H9 (cell line): ENCODE data around the gene SLC30A3. TPM values are rescaled to one million over a fixed set of nuclear protein-coding genes. Genes with fewer than 3 reads are reported as not detected.

Source experiments
- DNase-seq: peaks from one replicate; pipeline ENCODE4 v3.0.0-alpha.2; 2017
- H2AFZ ChIP-seq: one replicate; pipeline ENCODE4 v1.6.1; 2013; ENCODE audit warnings: mild to moderate bottlenecking, low read length, control low read depth, moderate library complexity
- H2AK5ac ChIP-seq: 2 replicates; pipeline ENCODE4 v1.6.1; 2013; ENCODE audit warnings: low read length, control low read depth, mixed read lengths; ENCODE audit not compliant: insufficient read length
- H2BK120ac ChIP-seq: one replicate; pipeline ENCODE4 v1.6.1; 2013; ENCODE audit warnings: low read depth, mild to moderate bottlenecking, low read length, control low read depth, inconsistent platforms; ENCODE audit not compliant: poor library complexity, severe bottlenecking
- H2BK12ac ChIP-seq: 2 replicates; pipeline ENCODE4 v1.6.1; 2013; ENCODE audit warnings: low read length, control low read depth, mixed read lengths, low read depth; ENCODE audit not compliant: insufficient read length
- H2BK15ac ChIP-seq: 2 replicates; pipeline ENCODE4 v1.6.1; 2013; ENCODE audit warnings: low read depth, low read length, control low read depth
- H2BK20ac ChIP-seq: one replicate; pipeline ENCODE4 v1.6.1; 2013; ENCODE audit warnings: low read depth, mild to moderate bottlenecking, low read length, control low read depth, inconsistent platforms; ENCODE audit not compliant: poor library complexity, severe bottlenecking
- H2BK5ac ChIP-seq: 2 replicates; pipeline ENCODE4 v1.6.1; 2013; ENCODE audit warnings: low read length, control low read depth, mixed read lengths; ENCODE audit not compliant: insufficient read length
- H3K14ac ChIP-seq: 2 replicates; pipeline ENCODE4 v1.6.1; 2013; ENCODE audit warnings: low read length, control low read depth; ENCODE audit not compliant: insufficient read depth
- H3K18ac ChIP-seq: 2 replicates; pipeline ENCODE4 v1.6.1; 2013; ENCODE audit warnings: low read depth, mild to moderate bottlenecking, mixed read lengths, low read length, control low read depth; ENCODE audit not compliant: insufficient read length
- H3K23ac ChIP-seq: 2 replicates; pipeline ENCODE4 v1.6.1; 2013; ENCODE audit warnings: low read length, control low read depth, mixed read lengths, low read depth; ENCODE audit not compliant: insufficient read length
- H3K23me2 ChIP-seq: 2 replicates; pipeline ENCODE4 v1.6.1; 2013; ENCODE audit warnings: low read depth, mild to moderate bottlenecking, mixed read lengths, low read length, control low read depth; ENCODE audit not compliant: insufficient read length, poor library complexity, severe bottlenecking
- H3K27ac ChIP-seq: 2 replicates; pipeline ENCODE4 v1.5.1; 2013; ENCODE audit warnings: low read length, control low read depth, mixed read lengths, low read depth; ENCODE audit not compliant: insufficient read length
- H3K27me3 ChIP-seq: 2 replicates; pipeline ENCODE4 v1.6.1; 2013; ENCODE audit warnings: low read length, control low read depth, inconsistent platforms; ENCODE audit not compliant: insufficient read depth
- H3K4ac ChIP-seq: 2 replicates; pipeline ENCODE4 v1.6.1; 2013; ENCODE audit warnings: low read depth, mild to moderate bottlenecking, control low read depth, inconsistent platforms, low read length, moderate library complexity
- H3K4me1 ChIP-seq: 2 replicates; pipeline ENCODE4 v1.6.1; 2013; ENCODE audit warnings: low read length, control low read depth, inconsistent platforms; ENCODE audit not compliant: insufficient read depth
- H3K4me2 ChIP-seq: 2 replicates; pipeline ENCODE4 v1.6.1; 2013; ENCODE audit warnings: low read length, control low read depth, mixed read lengths; ENCODE audit not compliant: insufficient read length, insufficient read depth
- H3K56ac ChIP-seq: 2 replicates; pipeline ENCODE4 v1.6.1; 2013; ENCODE audit warnings: low read depth, mild to moderate bottlenecking, mixed read lengths, low read length, control low read depth; ENCODE audit not compliant: insufficient read length
- H3K79me1 ChIP-seq: 2 replicates; pipeline ENCODE4 v1.6.1; 2013; ENCODE audit warnings: low read depth, mild to moderate bottlenecking, moderate library complexity, low read length, control low read depth, inconsistent platforms; ENCODE audit not compliant: insufficient read depth, poor library complexity, severe bottlenecking
- H3K79me2 ChIP-seq: 2 replicates; pipeline ENCODE4 v1.6.1; 2013; ENCODE audit warnings: low read length, control low read depth, inconsistent platforms; ENCODE audit not compliant: insufficient read depth
- H3K9ac ChIP-seq: 2 replicates; pipeline ENCODE4 v1.6.1; 2013; ENCODE audit warnings: low read length, control low read depth, mixed read lengths; ENCODE audit not compliant: insufficient read length; ENCODE audit errors: extremely low read depth
- H3K9me3 ChIP-seq: one replicate; pipeline ENCODE4 v1.6.1; 2013; ENCODE audit warnings: low read depth, low read length, inconsistent platforms; ENCODE audit not compliant: control insufficient read depth
- H3T11ph ChIP-seq: one replicate; pipeline ENCODE4 v1.6.1; 2013; ENCODE audit warnings: mild to moderate bottlenecking, low read length, control low read depth, inconsistent platforms
- H4K20me1 ChIP-seq: one replicate; pipeline ENCODE4 v1.6.1; 2013; ENCODE audit not compliant: control insufficient read depth, insufficient read length, insufficient read depth
- H4K5ac ChIP-seq: 2 replicates; pipeline ENCODE4 v1.6.1; 2013; ENCODE audit warnings: low read depth, mild to moderate bottlenecking, mixed read lengths, low read length, control low read depth; ENCODE audit not compliant: insufficient read length
- H4K8ac ChIP-seq: replicated peaks from 2 replicates; pipeline ENCODE4 v1.6.1; 2013; ENCODE audit warnings: low read length, control low read depth, mixed read lengths, low read depth; ENCODE audit not compliant: insufficient read length
- H4K91ac ChIP-seq: 2 replicates; pipeline ENCODE4 v1.6.1; 2013; ENCODE audit warnings: low read depth, mild to moderate bottlenecking, moderate library complexity, mixed read lengths, low read length, control low read depth; ENCODE audit not compliant: insufficient read length
- H3K27ac Mint-ChIP-seq, 3 experiments: 2 replicates in 2 of 3; 3 replicates in 1 of 3; pipeline ENCODE4 v1.8.0; 2020 to 2021; ENCODE audit warnings: mixed read lengths in 3 of 3, mild to moderate bottlenecking in 1 of 3, moderate library complexity in 1 of 3
- H3K27me3 Mint-ChIP-seq: 2 replicates; pipeline ENCODE4 v1.8.0; 2021; ENCODE audit warnings: low read depth, mild to moderate bottlenecking, moderate library complexity, mixed read lengths
- H3K36me3 Mint-ChIP-seq, 3 experiments: 2 replicates in 2 of 3; 3 replicates in 1 of 3; pipeline ENCODE4 v1.8.0; 2020 to 2021; ENCODE audit warnings: low read depth in 3 of 3, mixed read lengths in 3 of 3; ENCODE audit not compliant: insufficient read depth in 1 of 3
- H3K4me1 Mint-ChIP-seq, 2 experiments: 2 replicates each; pipeline ENCODE4 v1.8.0; 2020; ENCODE audit warnings: mixed read lengths in 2 of 2
- H3K4me3 Mint-ChIP-seq, 2 experiments: 2 replicates in 1 of 2; 3 replicates in 1 of 2; pipeline ENCODE4 v1.8.0; 2020 to 2021; ENCODE audit warnings: mild to moderate bottlenecking in 2 of 2, mixed read lengths in 2 of 2, moderate library complexity in 1 of 2
- H3K9me3 Mint-ChIP-seq, 2 experiments: 2 replicates in 1 of 2; 3 replicates in 1 of 2; pipeline ENCODE4 v1.8.0; 2020; ENCODE audit warnings: mild to moderate bottlenecking in 2 of 2, mixed read lengths in 2 of 2, moderate library complexity in 1 of 2
- WGBS: extraction: QIAGEN DNeasy Blood & Tissue Kit; methylation state at CpG from one replicate; pipeline ENCODE4 v1.1.7; 2013; ENCODE audit warnings: missing lambda C conversion rate, low lambda C conversion rate, mixed read lengths; ENCODE audit not compliant: insufficient read length; ENCODE audit errors: extremely low coverage; 5-methylcytosine and 5-hydroxymethylcytosine counted together
- total RNA-seq: library from RNA; stranded (reverse); gene quantifications from 2 replicates; pipeline ENCODE4 v1.2.1, GENCODE V29; 2021
- TF ChIP-seq, protein P1 (sequence below): fragments of 200-600 bp; sonication (generic); conservative IDR thresholded peaks from 3 replicates; pipeline ENCODE4 v1.8.0; 2021; ENCODE audit warnings: antibody characterized with exemption, mild to moderate bottlenecking

The SLC30A3 gene
- total RNA-seq, 1 experiment from 2014 or later, result 2.5 TPM

DNA sequence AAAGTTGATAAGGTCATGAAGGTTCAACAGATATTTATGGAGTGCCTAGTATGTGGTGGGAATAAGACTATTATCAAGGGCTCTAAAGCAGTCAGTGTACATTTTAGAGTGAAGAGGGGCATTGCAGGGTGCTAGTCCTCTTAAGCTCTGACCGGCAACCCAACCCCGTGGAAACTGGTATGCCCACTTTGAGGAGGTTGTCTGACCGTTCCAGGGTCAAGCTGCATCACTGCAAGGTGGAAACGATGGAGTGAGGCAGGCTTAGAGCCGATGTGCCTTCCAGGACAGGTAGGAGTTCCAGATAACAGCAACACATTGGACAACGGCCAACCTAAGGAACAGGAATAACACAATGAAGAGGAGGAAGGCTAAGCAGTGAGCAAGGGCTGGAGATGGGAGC is 46.8 kb upstream of the SLC30A3 start:
- H3K79me2 ChIP-seq, result no peaks in the 10 kb centered on the region
- no peaks in the 10 kb centered on the region for H3K9me3 ChIP-seq
- H3K27me3 ChIP-seq, result peaks cover 21% of the 10 kb centered on the region
- H3K18ac ChIP-seq, result no peak overlapping the region
- H3T11ph ChIP-seq, result no peak overlapping the region
- peaks cover 9% of the 10 kb centered on the region for H3K23me2 ChIP-seq
- no peak overlapping the region for H3K4ac ChIP-seq
- no peak overlapping the region for H3K56ac ChIP-seq
- no peak overlapping the region for H4K8ac ChIP-seq
- H3K27me3 Mint-ChIP-seq, result peaks cover 48% of the 10 kb centered on the region
- no peak overlapping the region for H3K23ac ChIP-seq
- H3K14ac ChIP-seq, result no peak overlapping the region
- H3K4me1 ChIP-seq, result no peaks in the 10 kb centered on the region
- H2BK5ac ChIP-seq, result no peak overlapping the region
- DNase-seq, result no peak
- no peaks in the 10 kb centered on the region for H3K9me3 Mint-ChIP-seq
- H4K91ac ChIP-seq, result no peak overlapping the region
- WGBS, result no CpG with 5 or more reads among the region's 6 CpGs
- no peak overlapping the region for H3K4me3 Mint-ChIP-seq
- H2BK12ac ChIP-seq, result no peak overlapping the region
- peaks cover 8 to 12% (median 10%) of the 10 kb centered on the region in 3 experiments; a peak in 6 of 7 replicates for H3K36me3 Mint-ChIP-seq
- no peaks in the 10 kb centered on the region for H3K79me1 ChIP-seq
- no peak overlapping the region for H3K27ac Mint-ChIP-seq
- no peak overlapping the region for H3K9ac ChIP-seq
- TF ChIP-seq, protein P1, sequence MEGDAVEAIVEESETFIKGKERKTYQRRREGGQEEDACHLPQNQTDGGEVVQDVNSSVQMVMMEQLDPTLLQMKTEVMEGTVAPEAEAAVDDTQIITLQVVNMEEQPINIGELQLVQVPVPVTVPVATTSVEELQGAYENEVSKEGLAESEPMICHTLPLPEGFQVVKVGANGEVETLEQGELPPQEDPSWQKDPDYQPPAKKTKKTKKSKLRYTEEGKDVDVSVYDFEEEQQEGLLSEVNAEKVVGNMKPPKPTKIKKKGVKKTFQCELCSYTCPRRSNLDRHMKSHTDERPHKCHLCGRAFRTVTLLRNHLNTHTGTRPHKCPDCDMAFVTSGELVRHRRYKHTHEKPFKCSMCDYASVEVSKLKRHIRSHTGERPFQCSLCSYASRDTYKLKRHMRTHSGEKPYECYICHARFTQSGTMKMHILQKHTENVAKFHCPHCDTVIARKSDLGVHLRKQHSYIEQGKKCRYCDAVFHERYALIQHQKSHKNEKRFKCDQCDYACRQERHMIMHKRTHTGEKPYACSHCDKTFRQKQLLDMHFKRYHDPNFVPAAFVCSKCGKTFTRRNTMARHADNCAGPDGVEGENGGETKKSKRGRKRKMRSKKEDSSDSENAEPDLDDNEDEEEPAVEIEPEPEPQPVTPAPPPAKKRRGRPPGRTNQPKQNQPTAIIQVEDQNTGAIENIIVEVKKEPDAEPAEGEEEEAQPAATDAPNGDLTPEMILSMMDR, result no peak
- H2BK15ac ChIP-seq, result no peak overlapping the region
- H3K4me2 ChIP-seq, result no peak overlapping the region
- no peak overlapping the region for H2BK20ac ChIP-seq
- no peak overlapping the region for H2AFZ ChIP-seq
- peaks cover 3 to 5% of the 10 kb centered on the region in 2 experiments; a peak in 3 of 4 replicates for H3K4me1 Mint-ChIP-seq
- H2AK5ac ChIP-seq, result no peak overlapping the region
- no peak overlapping the region for H2BK120ac ChIP-seq
- H3K27ac ChIP-seq, result no peak overlapping the region
- no peaks in the 10 kb centered on the region for H4K20me1 ChIP-seq
- H4K5ac ChIP-seq, result no peak overlapping the region
